Measurements from ENCODE around the gene ABCE1.
"Not testable (repeated sequence)": the region's sequence is repeated elsewhere in the genome, so short reads cannot be mapped to it uniquely, and the experiment has no call there.

The ABCE1 gene

GRCh38 chr4:145102619-145103018, 4.5 kb downstream of the ABCE1 start:
- DNase-seq (ENCODE audit: low read depth in 1 of 2, low spot score in 1 of 2), result no peak

- no peak for DNase-seq (ENCODE audit: low read depth in 1 of 2, low spot score in 1 of 2)
These were observed 5.4 kb downstream of the ABCE1 start for GRCh38 chr4:145103496-145103895.

GRCh38 chr4:145107126-145107525, 9.0 kb downstream of the ABCE1 start:
- no peak for DNase-seq (ENCODE audit: low read depth in 1 of 2, low spot score in 1 of 2)

GRCh38 chr4:145108128-145108527, 10.0 kb downstream of the ABCE1 start:
- DNase-seq (ENCODE audit: low read depth in 1 of 2, low spot score in 1 of 2), result no peak

- DNase-seq (ENCODE audit: low read depth in 1 of 2, low spot score in 1 of 2), result no peak
These were observed 27.3 kb downstream of the ABCE1 start for GRCh38 chr4:145125396-145125795.

GRCh38 chr4:145130130-145130529, 32.0 kb downstream of the ABCE1 start:
- no peak for DNase-seq (ENCODE audit: low read depth in 1 of 2, low spot score in 1 of 2)

GRCh38 chr4:145130788-145131399, 32.8 kb downstream of the ABCE1 start:
- no peak for DNase-seq (ENCODE audit: low read depth in 1 of 2, low spot score in 1 of 2)

GRCh38 chr4:145131848-145132247, 33.7 kb downstream of the ABCE1 start:
- DNase-seq (ENCODE audit: low read depth in 1 of 2, low spot score in 1 of 2), result no peak

- DNase-seq (ENCODE audit: low read depth in 1 of 2, low spot score in 1 of 2), result no peak
These were observed 34.5 kb downstream of the ABCE1 start for GRCh38 chr4:145132511-145133098.

GRCh38 chr4:145136219-145136618, 38.1 kb downstream of the ABCE1 start:
- not testable (repeated sequence) for DNase-seq (ENCODE audit: low read depth in 1 of 2, low spot score in 1 of 2)

- no peak for DNase-seq (ENCODE audit: low read depth in 1 of 2, low spot score in 1 of 2)
These were observed 50.9 kb downstream of the ABCE1 start for GRCh38 chr4:145148980-145149379.

GRCh38 chr4:145153181-145153903, 55.2 kb downstream of the ABCE1 start:
- DNase-seq (ENCODE audit: low read depth in 1 of 2, low spot score in 1 of 2), result no peak

- DNase-seq (ENCODE audit: low read depth in 1 of 2, low spot score in 1 of 2), result no peak
These were observed 55.8 kb downstream of the ABCE1 start for GRCh38 chr4:145153904-145154298.

- DNase-seq (ENCODE audit: low read depth in 1 of 2, low spot score in 1 of 2), result no peak
These were observed 56.5 kb downstream of the ABCE1 start for GRCh38 chr4:145154573-145154972.

GRCh38 chr4:145155268-145155870, 57.3 kb downstream of the ABCE1 start:
- DNase-seq (ENCODE audit: low read depth in 1 of 2, low spot score in 1 of 2), result no peak

- no peak for DNase-seq (ENCODE audit: low read depth in 1 of 2, low spot score in 1 of 2)
These were observed 58.9 kb downstream of the ABCE1 start for GRCh38 chr4:145156986-145157385.

GRCh38 chr4:145161549-145161948, 63.4 kb downstream of the ABCE1 start:
- DNase-seq (ENCODE audit: low read depth in 1 of 2, low spot score in 1 of 2), result no peak

GRCh38 chr4:145167887-145168286, 69.8 kb downstream of the ABCE1 start:
- DNase-seq (ENCODE audit: low read depth in 1 of 2, low spot score in 1 of 2), result no peak

GRCh38 chr4:145168581-145169187, 70.6 kb downstream of the ABCE1 start:
- DNase-seq (ENCODE audit: low read depth in 1 of 2, low spot score in 1 of 2), result no peak

- no peak for DNase-seq (ENCODE audit: low read depth in 1 of 2, low spot score in 1 of 2)
These were observed 72.1 kb downstream of the ABCE1 start for GRCh38 chr4:145170223-145170622.

- no peak for DNase-seq (ENCODE audit: low read depth in 1 of 2, low spot score in 1 of 2)
These were observed 73.8 kb downstream of the ABCE1 start for GRCh38 chr4:145171911-145172310.

All from activated T-helper 1 cell treated with anti-CD3 and anti-CD28 coated beads, Interleukin-2, amount 50 U/mL, for 16 hours (primary cell).